Mammary epithelial cell (primary cell): ENCODE results near the gene APOF.

Source experiments
- CTCF ChIP-seq, 2 donors: IDR thresholded peaks in 1 of 2; conservative IDR thresholded peaks in 1 of 2; 2 replicates each; pipeline ENCODE4 v1.5.1; 2011 to 2012; ENCODE audit warnings: inconsistent platforms in 2 of 2, low read length in 2 of 2, mild to moderate bottlenecking in 2 of 2, control low read depth in 1 of 2, low read depth in 1 of 2; ENCODE audit not compliant: insufficient read depth in 1 of 2; ENCODE audit errors: extremely low read depth in 1 of 2
- EZH2 ChIP-seq: IDR thresholded peaks from 2 replicates; pipeline ENCODE4 v1.6.1; 2012; ENCODE audit warnings: low read length, inconsistent platforms, borderline replicate concordance

DNA sequence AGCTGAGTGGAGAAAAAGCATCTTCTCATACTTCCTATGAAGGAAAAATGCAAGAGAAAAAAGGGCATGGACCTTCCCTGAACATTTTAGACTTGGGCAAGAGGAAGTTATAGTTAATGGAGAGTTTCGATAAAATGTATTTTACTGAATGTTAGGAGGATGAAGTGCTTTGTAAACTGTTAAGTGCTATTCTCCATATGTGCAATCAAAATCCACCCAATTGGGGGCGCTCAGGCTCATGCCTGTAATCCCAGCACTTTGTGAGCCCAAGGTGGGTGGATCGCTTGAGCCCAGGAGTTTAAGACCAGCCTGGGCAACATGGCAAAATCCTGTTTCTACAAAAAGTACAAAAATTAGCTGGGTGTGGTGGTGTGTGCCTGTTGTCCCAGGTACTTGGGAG lies 45.0 kb downstream of the APOF start:
- TF ChIP-seq CTCF (conservative IDR thresholded peaks at IDR 0.05 in 1 of 2, IDR thresholded peaks at IDR 0.05 in 1 of 2; ENCODE audit: extremely low read depth in 1 of 2, insufficient read depth in 1 of 2, low read depth in 1 of 2, low read length in 2 of 2), result no peak
- TF ChIP-seq EZH2, result no peak
